Measurements from ENCODE around the gene SLC26A3.
"Not testable (repeated sequence)": the region's sequence is repeated elsewhere in the genome, so short reads cannot be mapped to it uniquely, and the experiment has no call there.

Gene SLC26A3

DNA sequence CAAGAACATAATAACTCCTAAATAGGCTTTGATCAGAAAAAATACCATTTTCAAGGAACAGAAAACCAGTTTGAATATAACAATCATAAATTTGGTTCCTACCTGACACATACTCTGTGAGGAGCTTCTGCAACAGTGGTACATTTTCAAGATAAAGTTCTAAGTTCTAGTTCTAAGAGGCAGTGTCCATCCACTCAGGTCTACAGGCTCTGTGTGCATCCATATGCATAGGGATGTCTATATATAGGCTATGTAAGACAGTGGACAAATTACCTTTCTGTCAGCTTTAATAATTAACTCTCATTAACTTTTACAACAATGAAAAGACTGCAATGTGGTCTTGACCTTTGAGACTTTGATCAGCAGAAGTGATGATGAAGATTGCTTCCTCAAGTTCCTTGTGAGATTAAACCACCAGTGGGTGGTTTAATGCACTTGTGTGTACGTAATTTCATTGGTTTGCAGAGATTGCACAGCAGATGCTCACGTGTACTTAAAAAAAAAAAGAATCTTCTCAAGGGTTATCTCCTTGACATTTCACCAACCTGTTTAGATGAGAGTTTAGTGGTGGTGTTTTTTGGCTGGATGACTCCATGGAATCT lies at the start of gene SLC26A3:
TSS of gene SLC26A3 (minus strand) at position 215 of the 602 bp plus-strand sequence. CDS start 8,714 bp downstream, outside the sequence.
- no peak within 1 kb of the TSS for H3K27ac ChIP-seq
- TF ChIP-seq, protein P1, sequence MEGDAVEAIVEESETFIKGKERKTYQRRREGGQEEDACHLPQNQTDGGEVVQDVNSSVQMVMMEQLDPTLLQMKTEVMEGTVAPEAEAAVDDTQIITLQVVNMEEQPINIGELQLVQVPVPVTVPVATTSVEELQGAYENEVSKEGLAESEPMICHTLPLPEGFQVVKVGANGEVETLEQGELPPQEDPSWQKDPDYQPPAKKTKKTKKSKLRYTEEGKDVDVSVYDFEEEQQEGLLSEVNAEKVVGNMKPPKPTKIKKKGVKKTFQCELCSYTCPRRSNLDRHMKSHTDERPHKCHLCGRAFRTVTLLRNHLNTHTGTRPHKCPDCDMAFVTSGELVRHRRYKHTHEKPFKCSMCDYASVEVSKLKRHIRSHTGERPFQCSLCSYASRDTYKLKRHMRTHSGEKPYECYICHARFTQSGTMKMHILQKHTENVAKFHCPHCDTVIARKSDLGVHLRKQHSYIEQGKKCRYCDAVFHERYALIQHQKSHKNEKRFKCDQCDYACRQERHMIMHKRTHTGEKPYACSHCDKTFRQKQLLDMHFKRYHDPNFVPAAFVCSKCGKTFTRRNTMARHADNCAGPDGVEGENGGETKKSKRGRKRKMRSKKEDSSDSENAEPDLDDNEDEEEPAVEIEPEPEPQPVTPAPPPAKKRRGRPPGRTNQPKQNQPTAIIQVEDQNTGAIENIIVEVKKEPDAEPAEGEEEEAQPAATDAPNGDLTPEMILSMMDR (conservative IDR thresholded peaks at IDR 0.05) = no peak

DNA sequence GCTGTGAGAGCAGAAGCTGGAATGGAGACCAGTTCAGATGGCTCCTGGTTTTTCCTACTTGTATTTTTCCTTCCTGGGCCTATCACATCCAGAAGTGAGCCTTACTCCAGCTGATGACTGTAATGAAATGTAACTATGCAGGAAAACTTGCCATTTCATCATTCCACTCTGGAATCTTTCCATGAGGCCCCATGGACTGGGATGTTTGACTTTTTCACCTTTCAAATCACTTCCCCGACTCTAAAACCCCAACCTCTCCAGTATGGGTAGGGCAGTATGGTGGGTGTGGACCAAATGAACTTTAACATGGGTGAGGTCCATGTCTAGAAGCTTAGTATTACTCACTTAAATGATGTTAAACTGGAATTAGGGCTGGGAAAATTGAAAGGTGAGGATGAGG lies 47.6 kb upstream of the SLC26A3 start:
- no peak overlapping the region for H3K27ac ChIP-seq
- TF ChIP-seq, protein P1 (conservative IDR thresholded peaks at IDR 0.05) = no peak

DNA sequence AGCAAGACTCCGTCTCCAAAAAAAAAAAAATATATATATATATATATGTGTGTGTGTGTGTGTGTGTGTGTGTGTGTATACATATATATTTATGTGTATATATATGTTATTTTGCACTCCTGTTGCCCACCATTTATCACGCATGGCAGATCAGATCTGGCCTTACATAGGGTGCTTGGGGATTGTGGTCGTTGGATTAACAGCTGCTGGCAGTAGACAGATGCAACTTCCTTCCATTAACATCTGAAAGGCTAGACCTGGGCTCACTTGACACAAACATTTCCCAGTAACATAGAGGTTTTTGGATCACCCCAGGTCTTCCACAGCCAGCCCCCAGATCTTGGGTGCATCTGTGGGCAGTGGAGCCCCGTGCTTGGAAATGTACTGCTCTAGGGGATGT lies 47.2 kb upstream of the SLC26A3 start:
- TF ChIP-seq, protein P1 (conservative IDR thresholded peaks at IDR 0.05) = no peak

DNA sequence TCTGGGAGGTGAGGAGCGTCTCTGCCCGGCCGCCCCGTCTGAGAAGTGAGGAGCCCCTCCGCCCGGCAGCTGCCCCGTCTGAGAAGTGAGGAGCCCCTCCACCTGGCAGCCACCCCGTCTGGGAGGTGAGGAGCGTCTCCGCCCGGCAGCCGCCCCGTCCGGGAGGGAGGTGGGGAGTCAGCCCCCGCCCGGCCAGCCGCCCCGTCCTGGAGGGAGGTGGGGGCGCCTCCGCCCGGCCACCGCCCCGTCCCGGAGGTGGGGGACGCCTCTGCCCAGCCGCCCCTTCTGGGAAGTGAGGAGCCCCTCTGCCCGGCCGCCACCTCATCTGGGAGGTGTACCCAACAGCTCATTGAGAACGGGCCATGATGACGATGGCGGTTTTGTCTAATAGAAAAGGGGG lies 45.2 kb upstream of the SLC26A3 start:
- H3K27ac ChIP-seq = not testable (repeated sequence)

More for the DNA sequence above, 47.2 kb upstream of the SLC26A3 start:
- no peak overlapping the region for H3K27ac ChIP-seq

DNA sequence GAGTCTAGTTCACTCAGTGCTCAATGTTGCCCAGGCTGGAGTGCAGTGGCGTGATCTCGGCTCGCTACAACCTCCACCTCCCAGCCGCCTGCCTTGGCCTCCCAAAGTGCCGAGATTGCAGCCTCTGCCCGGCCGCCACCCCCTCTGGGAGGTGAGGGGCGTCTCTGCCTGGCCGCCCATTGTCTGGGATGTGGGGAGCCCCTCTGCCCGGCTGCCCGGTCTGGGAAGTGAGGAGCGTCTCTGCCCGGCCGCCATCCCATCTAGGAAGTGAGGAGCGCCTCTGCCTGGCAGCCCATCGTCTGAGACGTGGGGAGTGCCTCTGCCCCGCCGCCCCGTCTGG lies 44.8 kb upstream of the SLC26A3 start:
- not testable (repeated sequence) for H3K27ac ChIP-seq

DNA sequence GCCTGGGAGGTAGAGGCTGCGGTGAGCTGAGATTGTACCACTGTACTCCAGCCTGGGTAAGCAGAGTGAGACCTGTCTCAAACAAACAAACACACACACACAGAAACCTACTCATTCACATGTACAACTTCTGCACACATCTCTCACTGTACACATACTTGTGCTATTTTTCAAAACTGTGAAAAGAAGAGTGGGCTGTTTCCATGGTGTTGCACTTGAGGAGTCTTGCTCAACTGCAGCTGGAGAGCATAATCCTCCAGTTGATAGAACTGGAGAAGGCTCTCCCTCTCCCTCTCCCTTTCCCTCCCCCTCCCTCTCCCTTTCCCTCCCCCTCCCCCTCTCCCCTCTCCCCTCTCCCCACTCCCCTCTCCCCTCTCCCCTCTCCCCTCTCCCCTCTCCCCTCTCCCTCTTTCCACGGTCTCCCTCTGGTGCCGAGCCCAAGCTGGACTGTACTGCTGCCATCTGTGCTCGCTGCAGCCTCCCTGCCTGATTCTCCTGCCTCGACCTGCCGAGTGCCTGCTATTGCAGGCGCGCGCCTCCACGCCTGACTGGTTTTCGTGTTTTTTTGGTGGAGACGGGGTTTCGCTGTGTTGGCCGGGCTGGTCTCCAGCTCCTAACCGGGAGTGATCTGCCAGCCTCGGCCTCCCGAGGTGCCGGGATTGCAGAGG lies 44.3 kb upstream of the SLC26A3 start:
- TF ChIP-seq, protein P1 (conservative IDR thresholded peaks at IDR 0.05) = no peak
- no peak overlapping the region for H3K27ac ChIP-seq

DNA sequence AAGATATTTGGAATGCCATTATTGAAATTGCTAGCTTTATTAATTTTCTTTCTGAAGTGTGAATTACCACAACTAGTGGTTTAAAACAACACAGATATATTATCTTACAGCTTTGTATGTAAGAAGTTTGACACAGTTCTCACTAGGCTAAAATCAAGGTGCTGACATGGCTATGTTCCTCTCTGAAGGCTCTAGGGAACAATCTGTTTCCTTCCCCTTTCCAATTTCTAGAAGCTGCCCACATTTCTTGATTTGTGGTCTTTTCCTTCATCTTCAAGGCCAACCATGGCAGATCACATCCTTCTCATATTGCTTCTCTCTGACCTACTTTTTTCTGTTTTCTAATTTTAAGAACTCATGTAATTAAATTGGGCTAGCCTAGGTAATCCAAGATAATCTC lies 43.3 kb upstream of the SLC26A3 start:
- TF ChIP-seq, protein P1 (conservative IDR thresholded peaks at IDR 0.05) = no peak
- no peak overlapping the region for H3K27ac ChIP-seq

DNA sequence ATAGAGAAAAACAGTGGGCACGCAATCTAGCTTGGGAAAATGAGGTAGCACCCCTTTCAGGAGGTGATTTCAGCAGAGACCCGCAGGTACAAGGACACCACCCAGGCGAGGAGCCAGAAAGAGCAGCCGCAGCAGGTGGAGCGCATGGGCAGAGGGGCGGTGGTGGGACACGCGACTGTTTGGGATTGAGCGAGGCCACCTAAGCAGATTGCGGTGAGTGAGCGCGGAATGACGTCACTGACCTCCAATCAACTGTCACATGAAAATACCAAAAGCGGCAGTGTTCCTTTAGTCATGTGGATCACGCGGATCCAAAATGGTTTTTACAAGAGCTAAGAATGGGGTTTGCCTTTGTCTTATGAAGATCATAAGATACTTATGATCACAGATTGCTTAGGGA lies 40.2 kb upstream of the SLC26A3 start:
- no peak overlapping the region for H3K27ac ChIP-seq
- TF ChIP-seq, protein P1 (conservative IDR thresholded peaks at IDR 0.05) = no peak
